ENCODE data around the gene OXNAD1.

OXNAD1 gene

GRCh38 chr3:16329036-16329825 lies 64.2 kb downstream of the OXNAD1 start:
- no peak for DNase-seq (ENCODE audit: low spot score)

DNA sequence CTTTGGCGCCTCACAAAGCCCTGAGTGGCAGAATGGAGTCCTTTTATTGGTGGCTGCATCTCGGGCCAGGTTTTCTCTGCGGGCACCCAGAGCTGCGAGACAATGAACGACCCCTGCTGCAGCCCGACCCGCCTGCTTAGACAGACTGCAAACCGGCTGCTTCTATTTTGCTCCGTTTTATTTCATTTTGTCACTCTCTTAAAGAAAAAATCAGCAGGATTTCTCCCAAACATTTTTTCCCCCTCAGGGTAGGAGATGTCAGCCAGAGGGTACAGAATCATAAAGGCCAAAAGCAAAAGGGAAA lies 64.8 kb downstream of the OXNAD1 start:
- no peak for DNase-seq (ENCODE audit: low spot score)

DNA sequence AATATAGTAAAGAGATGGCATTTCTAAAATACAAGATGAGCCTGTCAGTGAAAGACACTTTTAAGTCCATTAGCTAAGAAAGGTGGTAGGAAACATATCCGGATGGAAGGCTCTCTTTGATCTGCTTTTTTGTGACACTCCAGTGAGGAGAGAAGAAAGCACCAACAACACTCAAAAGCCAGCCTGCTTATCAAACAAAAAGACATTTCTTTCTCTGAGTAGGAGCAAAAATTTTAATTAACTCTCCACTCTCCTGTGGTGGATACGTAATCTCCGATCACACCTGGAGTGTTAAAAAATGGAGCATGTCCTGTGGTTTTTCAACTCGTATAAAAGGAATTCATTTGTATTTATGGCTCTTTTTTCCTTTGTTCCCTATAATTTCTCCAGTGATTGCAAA lies 65.3 kb downstream of the OXNAD1 start:
- DNase-seq (ENCODE audit: low spot score) = no peak

DNA sequence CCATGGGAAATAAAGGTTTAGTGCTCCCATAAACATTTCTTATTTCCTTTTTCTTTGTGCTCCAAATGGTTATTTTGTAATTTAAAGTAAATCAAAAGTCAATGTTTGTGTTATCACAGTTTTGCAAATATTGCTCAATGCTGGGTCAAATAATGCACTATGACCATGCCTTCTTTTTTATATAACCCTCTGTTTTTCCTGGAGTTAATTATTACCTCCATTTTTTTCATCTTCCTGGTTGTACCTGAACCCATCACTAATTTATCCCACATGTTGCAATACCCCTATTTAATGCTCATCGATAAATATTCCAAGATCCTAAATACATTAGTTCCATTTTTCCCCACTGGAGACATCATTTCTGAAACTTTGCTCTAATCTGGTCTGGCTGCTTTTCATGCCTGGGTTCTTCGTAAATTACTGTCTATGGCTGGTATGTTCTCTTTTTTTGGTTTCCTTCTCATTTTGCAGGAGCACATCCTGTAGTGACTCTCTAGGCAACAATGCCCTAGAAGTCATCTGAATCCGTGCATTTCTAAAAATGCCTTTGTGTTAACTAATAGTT lies 66.4 kb downstream of the OXNAD1 start:
- no peak for DNase-seq (ENCODE audit: low spot score)

DNA sequence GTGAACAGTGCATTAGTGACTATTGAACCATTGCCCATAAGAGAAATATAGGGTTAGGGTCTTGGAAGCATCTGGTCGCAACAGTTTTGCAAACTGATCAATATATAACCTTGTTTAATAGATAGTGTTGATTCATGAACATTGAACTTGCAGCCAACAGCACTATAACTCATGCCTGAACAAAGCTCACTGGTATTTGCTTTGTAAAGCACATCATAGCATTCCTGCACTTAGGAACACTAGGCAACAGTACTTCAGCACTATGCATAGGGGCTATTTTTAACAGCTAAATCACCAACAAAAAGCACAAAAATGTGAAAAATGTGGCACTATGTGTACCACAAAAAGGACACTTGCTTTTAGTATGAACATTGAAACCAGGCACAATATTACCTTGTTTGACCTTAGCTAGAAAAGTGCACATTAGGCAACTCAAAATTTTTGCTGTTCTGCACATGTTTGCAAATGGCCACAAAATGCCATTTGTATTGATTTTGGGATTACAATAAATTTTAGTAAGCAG lies 68.0 kb downstream of the OXNAD1 start:
- no peak for DNase-seq (ENCODE audit: low spot score)

- DNase-seq (ENCODE audit: low spot score) = no peak
These were observed 69.9 kb downstream of the OXNAD1 start for GRCh38 chr3:16334909-16335308.

GRCh38 chr3:16335333-16335732 lies 70.3 kb downstream of the OXNAD1 start:
- no peak for DNase-seq (ENCODE audit: low spot score)

DNA sequence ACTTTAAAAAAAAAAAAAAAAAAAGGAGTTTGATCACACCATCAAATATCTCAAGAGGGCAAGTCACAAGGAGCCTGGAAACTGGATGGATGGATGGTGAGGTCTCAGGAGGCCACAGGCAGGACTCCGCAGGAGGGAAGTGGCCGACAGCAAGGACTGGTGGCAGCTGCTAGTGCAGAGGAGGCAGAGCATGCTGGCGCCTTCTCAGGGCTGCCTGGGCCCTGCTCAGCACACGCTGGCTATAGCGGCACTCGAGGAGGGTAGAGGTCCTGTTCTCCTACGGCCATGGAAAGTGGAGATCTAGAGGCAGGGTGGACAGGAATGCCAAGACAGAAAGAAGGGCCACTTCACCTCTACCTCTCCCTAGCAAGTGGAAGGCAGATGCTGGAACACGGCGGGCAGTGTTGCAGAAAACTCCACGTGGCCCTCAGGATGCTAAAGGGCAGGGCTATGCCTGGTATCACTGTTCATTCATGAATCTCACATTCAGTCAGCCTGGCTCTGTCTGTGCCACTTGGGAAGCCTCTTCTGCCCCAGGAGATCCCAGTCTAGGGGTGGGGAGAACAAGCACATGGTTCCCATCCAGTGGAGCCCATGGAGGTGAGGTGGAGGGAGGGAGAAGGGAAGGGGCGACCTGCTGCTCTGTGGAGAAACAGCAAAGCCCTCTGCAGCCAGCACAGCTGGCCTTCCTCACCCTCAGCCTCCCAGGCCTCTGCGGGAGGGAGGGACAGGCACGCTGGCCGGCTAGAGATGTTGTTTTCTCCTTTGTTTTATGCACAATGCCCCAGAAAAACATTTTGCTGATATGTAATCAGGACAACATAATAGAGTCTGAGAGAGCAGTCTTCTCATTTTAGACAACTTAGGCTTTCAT lies 71.0 kb downstream of the OXNAD1 start:
- no peak for DNase-seq (ENCODE audit: low spot score)

- no peak for DNase-seq (ENCODE audit: low spot score)
These were observed 71.8 kb downstream of the OXNAD1 start for GRCh38 chr3:16336825-16337224.

DNA sequence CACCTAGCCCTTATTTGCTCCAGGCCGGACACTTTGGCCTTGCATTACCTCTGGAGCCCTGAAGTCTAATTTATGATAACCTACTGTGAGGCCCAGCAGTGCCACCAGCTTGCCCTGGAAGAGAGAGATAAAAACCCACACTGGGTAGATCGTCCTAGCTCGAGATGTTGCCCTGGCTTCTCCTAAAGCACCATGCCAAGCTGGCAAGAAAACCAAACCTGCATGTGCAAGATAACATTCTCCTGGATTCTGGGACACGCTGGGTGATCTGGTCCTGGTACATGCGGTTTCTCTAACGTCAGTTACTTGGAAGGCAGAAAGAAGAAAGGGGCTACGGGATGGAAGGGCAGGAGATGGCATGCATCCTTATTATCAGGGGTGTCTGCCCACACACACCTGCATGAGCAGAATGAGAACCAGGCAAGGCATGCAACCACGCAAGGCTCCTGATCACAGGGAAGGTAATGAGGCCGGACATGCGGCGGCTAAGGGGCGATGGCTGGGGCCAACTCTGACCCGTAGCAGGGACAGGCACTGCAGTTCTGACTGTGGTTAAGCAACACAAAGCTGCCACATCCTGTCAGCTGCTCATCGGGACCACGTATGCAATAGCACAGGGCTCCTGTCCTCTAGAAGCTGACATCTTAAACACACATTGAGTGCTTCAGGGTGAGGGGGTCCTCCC lies 73.0 kb downstream of the OXNAD1 start:
- no peak for DNase-seq (ENCODE audit: low spot score)

GRCh38 chr3:16338999-16339398 lies 74.0 kb downstream of the OXNAD1 start:
- peak; percentile 27 for DNase-seq (ENCODE audit: low spot score)

DNA sequence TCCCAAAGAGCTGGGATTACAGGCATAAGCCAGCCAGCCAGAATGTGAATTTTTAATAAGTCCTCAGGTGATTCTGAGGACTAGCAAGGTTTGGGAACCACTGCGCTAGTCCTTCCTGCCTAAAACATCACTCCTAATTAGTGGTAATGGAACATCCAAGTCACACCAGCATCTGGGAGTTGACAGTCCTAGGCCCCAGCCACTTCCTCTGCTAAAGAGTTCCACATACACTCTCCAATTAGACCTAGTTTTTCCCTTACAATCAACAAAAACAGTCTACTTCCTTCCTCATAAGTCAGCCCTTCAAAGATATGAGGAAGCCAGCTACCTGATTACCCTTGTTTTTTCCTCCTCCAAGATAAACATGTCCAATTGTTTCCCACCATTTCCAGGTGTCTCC lies 78.1 kb downstream of the OXNAD1 start:
- DNase-seq (ENCODE audit: low spot score) = no peak

GRCh38 chr3:16346413-16347081 lies 81.5 kb downstream of the OXNAD1 start:
- DNase-seq (ENCODE audit: low spot score) = no peak

DNA sequence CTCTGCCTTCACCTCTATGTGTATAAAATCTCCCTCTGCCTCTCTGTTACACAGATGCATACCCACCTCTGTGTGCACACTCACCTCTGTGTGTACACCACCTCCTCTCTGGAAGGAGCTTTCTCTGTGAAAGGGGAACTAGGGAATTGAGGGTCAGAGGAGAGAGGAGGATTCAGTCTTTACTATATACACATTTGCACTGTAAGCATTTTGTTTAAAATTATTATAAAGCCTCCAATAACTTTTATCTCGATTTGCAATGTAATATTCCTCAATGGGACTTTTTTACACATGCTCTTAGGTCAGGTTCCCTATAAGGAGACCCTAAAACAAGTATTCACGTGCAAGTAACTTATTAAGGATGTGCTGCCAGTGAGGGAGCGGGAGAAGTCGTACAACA lies 82.5 kb downstream of the OXNAD1 start:
- DNase-seq (ENCODE audit: low spot score) = no peak

DNA sequence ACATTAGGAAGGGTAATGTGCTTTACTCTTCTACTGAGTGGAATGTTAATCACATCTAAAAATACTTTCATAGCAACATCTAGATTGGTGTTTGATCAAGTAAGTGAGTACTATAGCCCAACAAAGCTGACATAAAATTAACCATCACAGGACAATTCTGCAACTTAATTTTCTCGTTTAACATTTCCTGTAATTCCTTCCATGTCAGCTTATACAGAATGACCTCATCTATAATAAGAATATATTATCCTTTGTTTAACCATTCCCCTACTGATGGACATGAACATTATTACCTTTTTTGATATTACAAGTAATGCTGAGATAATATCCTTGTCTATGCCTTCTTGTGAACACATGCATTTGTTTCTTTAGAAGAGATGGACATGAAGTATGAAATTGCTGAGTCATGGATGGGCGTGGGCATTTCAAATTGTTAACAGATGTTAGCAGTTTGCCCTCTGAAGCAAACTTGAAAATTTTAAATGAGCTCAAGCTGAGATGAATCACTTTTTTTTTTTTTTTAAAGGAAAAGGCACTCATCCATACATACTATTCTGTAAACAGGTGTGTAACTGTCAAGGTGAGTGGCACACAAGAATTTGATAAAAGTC lies 85.1 kb downstream of the OXNAD1 start:
- DNase-seq (ENCODE audit: low spot score) = no peak

DNA sequence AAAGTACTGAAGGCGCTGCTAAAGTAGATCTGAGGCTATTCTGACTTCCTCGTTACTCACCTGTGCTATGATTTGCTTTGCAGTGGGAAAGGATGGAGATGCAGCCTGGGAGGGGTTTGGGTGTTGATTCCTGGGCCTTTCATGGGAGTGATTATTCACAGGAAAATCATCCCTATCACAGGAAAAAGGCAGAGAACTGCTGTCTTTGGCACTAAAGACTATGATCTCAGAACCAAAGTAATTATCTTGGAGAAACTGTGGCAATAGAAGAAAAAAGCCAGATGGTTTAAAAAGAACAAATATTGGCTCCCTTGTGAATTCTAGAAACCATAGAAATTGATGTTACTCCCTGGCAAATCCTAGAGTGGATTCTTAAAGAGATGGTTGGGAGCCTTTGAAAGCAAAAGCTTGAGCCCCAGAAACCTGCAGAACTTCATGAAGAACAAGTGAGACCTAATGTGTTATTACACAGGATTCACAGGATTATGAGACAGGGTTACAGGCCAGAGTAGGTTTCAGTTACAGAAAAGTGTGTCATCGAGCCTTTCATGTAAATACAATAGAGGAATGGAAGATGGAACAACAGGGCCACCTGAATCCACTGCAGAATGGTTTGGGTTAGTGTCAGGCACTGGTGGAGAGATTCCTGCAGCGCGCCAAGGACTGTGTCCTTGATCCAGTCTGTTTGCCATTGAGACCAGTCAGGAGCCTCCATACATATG lies 85.7 kb downstream of the OXNAD1 start:
- DNase-seq (ENCODE audit: low spot score) = no peak

- DNase-seq (ENCODE audit: low spot score) = no peak
These were observed 87.4 kb downstream of the OXNAD1 start for GRCh38 chr3:16352428-16352827.

DNA sequence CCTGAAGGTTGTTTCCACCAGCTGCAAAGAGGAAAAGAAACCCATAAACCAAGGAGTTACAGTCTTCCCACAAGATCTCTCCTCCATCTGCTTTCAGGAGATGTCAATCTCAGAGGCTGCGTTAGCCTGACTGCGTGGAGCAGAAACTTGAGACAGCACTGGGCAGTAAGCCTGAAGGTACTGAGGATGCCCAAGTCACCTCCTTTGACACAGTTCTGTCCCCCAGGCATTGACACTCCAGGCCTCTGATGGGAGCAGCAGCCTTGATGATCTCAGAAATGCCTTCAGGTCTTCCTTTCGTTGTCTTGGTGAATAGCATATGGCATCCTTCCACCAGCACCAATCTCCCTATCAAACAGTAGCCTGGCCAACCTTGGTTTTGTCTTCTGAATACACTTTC lies 89.3 kb downstream of the OXNAD1 start:
- DNase-seq (ENCODE audit: low spot score) = no peak

Measured in kidney capillary endothelial cell (primary cell).